SK-N-SH (cell line): ENCODE data around the gene ADRB2.

Experiments
- CHD2 ChIP-seq: fragments of 150-350 bp; IDR thresholded peaks from 2 replicates; pipeline ENCODE4 v1.6.1; 2018; ENCODE audit warnings: low read length; ENCODE audit not compliant: partially characterized antibody
- EP300 ChIP-seq, 2 experiments: IDR thresholded peaks; 2 replicates each; pipeline versions ENCODE4 v1.4.0 to v1.6.1; 2012; ENCODE audit warnings: borderline replicate concordance in 1 of 2, low read depth in 1 of 2, low read length in 1 of 2
- EZH2phosphoT487 ChIP-seq: fragments of 200-600 bp; sonication (generic); IDR thresholded peaks from 2 replicates; pipeline ENCODE4 v1.6.1; 2017; ENCODE audit warnings: low read depth, mixed run types, mild to moderate bottlenecking, antibody characterized with exemption, moderate library complexity, borderline replicate concordance
- FOSL2 ChIP-seq: IDR thresholded peaks from 2 replicates; pipeline ENCODE4 v1.4.0; 2012; ENCODE audit warnings: low read depth, mild to moderate bottlenecking, moderate library complexity, borderline replicate concordance
- NFIC ChIP-seq: IDR thresholded peaks from 2 replicates; pipeline ENCODE4 v1.4.0; 2012; ENCODE audit warnings: borderline replicate concordance
- RFX5 ChIP-seq: IDR thresholded peaks from 2 replicates; pipeline ENCODE4 v1.6.1; 2012; ENCODE audit warnings: mild to moderate bottlenecking, improper control_type of control experiment, low read length
- SMC3 ChIP-seq: IDR thresholded peaks from 2 replicates; pipeline ENCODE4 v1.6.1; 2012; ENCODE audit warnings: low read depth, low read length, improper control_type of control experiment
- TAF1 ChIP-seq: IDR thresholded peaks from 2 replicates; pipeline ENCODE4 v1.6.1; 2012; ENCODE audit warnings: low read depth, mild to moderate bottlenecking, low read length, moderate library complexity, borderline replicate concordance
- TF ChIP-seq, protein P1 (sequence below): IDR thresholded peaks from 2 replicates; pipeline ENCODE4 v1.4.0; 2012; ENCODE audit warnings: low read depth
- TF ChIP-seq, protein P2 (sequence below): fragments of 200-600 bp; sonication (generic); IDR thresholded peaks from 2 replicates; pipeline ENCODE4 v1.6.1; 2017; ENCODE audit warnings: antibody characterized with exemption, mild to moderate bottlenecking, moderate library complexity
- TF ChIP-seq, protein P3 (sequence below): IDR thresholded peaks from 2 replicates; pipeline ENCODE4 v1.6.1; 2012; ENCODE audit warnings: mild to moderate bottlenecking, low read depth, low read length, moderate library complexity
- TF ChIP-seq, protein P4 (sequence below): IDR thresholded peaks from 2 replicates; pipeline ENCODE4 v1.4.0; 2012; ENCODE audit warnings: low read depth, borderline replicate concordance

DNA sequence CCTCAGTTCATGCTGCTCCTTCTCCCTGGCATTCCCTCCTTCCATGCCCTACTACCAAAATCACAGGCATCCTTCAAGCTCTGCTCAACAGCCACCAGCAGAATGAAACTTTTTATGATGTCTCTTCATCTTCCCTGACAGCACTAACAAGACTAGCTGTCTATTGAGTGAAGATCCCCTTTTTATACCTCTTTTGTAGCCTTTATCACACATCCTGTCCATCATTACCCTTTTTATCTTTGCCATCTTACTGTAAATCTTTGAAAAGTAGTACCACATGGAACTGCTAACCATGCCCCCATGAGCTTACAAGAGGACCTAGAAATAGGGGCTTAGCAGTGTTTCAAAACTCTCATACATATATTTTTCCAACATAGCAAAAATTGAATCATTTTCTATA, 10.8 kb upstream of the ADRB2 start:
- TF ChIP-seq FOSL2 (no peak), CHD2 (no peak), SMC3 (no peak), RFX5 (no peak), NFIC (no peak), TAF1 (no peak), EZH2phosphoT487 (no peak), EP300 (IDR thresholded peaks at IDR 0.05; ENCODE audit: borderline replicate concordance in 1 of 2, low read depth in 1 of 2, low read length in 1 of 2) (peak in 1 of 2 experiments; percentile 11; a peak in 1 of 4 replicates)
- TF ChIP-seq, protein P1, sequence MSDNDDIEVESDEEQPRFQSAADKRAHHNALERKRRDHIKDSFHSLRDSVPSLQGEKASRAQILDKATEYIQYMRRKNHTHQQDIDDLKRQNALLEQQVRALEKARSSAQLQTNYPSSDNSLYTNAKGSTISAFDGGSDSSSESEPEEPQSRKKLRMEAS, result no peak
- TF ChIP-seq, protein P2, sequence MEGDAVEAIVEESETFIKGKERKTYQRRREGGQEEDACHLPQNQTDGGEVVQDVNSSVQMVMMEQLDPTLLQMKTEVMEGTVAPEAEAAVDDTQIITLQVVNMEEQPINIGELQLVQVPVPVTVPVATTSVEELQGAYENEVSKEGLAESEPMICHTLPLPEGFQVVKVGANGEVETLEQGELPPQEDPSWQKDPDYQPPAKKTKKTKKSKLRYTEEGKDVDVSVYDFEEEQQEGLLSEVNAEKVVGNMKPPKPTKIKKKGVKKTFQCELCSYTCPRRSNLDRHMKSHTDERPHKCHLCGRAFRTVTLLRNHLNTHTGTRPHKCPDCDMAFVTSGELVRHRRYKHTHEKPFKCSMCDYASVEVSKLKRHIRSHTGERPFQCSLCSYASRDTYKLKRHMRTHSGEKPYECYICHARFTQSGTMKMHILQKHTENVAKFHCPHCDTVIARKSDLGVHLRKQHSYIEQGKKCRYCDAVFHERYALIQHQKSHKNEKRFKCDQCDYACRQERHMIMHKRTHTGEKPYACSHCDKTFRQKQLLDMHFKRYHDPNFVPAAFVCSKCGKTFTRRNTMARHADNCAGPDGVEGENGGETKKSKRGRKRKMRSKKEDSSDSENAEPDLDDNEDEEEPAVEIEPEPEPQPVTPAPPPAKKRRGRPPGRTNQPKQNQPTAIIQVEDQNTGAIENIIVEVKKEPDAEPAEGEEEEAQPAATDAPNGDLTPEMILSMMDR, result no peak
- TF ChIP-seq, protein P3, sequence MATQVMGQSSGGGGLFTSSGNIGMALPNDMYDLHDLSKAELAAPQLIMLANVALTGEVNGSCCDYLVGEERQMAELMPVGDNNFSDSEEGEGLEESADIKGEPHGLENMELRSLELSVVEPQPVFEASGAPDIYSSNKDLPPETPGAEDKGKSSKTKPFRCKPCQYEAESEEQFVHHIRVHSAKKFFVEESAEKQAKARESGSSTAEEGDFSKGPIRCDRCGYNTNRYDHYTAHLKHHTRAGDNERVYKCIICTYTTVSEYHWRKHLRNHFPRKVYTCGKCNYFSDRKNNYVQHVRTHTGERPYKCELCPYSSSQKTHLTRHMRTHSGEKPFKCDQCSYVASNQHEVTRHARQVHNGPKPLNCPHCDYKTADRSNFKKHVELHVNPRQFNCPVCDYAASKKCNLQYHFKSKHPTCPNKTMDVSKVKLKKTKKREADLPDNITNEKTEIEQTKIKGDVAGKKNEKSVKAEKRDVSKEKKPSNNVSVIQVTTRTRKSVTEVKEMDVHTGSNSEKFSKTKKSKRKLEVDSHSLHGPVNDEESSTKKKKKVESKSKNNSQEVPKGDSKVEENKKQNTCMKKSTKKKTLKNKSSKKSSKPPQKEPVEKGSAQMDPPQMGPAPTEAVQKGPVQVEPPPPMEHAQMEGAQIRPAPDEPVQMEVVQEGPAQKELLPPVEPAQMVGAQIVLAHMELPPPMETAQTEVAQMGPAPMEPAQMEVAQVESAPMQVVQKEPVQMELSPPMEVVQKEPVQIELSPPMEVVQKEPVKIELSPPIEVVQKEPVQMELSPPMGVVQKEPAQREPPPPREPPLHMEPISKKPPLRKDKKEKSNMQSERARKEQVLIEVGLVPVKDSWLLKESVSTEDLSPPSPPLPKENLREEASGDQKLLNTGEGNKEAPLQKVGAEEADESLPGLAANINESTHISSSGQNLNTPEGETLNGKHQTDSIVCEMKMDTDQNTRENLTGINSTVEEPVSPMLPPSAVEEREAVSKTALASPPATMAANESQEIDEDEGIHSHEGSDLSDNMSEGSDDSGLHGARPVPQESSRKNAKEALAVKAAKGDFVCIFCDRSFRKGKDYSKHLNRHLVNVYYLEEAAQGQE, result no peak
- TF ChIP-seq, protein P4, sequence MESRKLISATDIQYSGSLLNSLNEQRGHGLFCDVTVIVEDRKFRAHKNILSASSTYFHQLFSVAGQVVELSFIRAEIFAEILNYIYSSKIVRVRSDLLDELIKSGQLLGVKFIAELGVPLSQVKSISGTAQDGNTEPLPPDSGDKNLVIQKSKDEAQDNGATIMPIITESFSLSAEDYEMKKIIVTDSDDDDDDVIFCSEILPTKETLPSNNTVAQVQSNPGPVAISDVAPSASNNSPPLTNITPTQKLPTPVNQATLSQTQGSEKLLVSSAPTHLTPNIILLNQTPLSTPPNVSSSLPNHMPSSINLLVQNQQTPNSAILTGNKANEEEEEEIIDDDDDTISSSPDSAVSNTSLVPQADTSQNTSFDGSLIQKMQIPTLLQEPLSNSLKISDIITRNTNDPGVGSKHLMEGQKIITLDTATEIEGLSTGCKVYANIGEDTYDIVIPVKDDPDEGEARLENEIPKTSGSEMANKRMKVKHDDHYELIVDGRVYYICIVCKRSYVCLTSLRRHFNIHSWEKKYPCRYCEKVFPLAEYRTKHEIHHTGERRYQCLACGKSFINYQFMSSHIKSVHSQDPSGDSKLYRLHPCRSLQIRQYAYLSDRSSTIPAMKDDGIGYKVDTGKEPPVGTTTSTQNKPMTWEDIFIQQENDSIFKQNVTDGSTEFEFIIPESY, result no peak
